NT2/D1 (cell line): Measurements from ENCODE around the gene CDS1.

ENCODE experiments used
- DNase-seq: peaks from one replicate; pipeline ENCODE4 v3.0.0-alpha.2; 2011; ENCODE audit warnings: low read depth, low spot score
- H3K27me3 ChIP-seq: 2 replicates; pipeline ENCODE4 v1.6.0; 2011; ENCODE audit warnings: mild to moderate bottlenecking; ENCODE audit not compliant: insufficient read length, insufficient read depth
- H3K36me3 ChIP-seq: 2 replicates; pipeline ENCODE4 v1.6.1; 2011; ENCODE audit warnings: mild to moderate bottlenecking, low read length, mixed read lengths; ENCODE audit not compliant: insufficient read depth, insufficient read length
- H3K4me1 ChIP-seq: 2 replicates; pipeline ENCODE4 v1.5.1; 2011; ENCODE audit not compliant: insufficient read depth, insufficient read length
- H3K4me3 ChIP-seq: 2 replicates; pipeline ENCODE4 v1.5.1; 2011; ENCODE audit warnings: low read depth; ENCODE audit not compliant: insufficient read length
- H3K9ac ChIP-seq: 2 replicates; pipeline ENCODE4 v1.6.0; 2011; ENCODE audit warnings: low read depth; ENCODE audit not compliant: insufficient read length
- H3K9me3 ChIP-seq: 2 replicates; pipeline ENCODE4 v1.5.1; 2011; ENCODE audit warnings: mild to moderate bottlenecking, low read length; ENCODE audit not compliant: insufficient read depth
- SUZ12 ChIP-seq: IDR thresholded peaks from 2 replicates; pipeline ENCODE4 v1.6.1; 2011; ENCODE audit not compliant: insufficient read length, insufficient read depth; ENCODE audit errors: extremely low read depth
- YY1 ChIP-seq: IDR thresholded peaks from 2 replicates; pipeline ENCODE4 v1.6.1; 2011; ENCODE audit not compliant: insufficient read length, insufficient read depth
- ZNF274 ChIP-seq: IDR thresholded peaks from 2 replicates; pipeline ENCODE4 v1.6.1; 2011; ENCODE audit warnings: mild to moderate bottlenecking, low read depth, low read length

Gene CDS1

GRCh38 chr4:84684361-84684760 is 101.4 kb downstream of the CDS1 start:
- peaks cover 55% of the 10 kb centered on the region for H3K36me3 ChIP-seq
- H3K9ac ChIP-seq, result no peak overlapping the region
- no peaks in the 10 kb centered on the region for H3K27me3 ChIP-seq
- TF ChIP-seq SUZ12 (no peak), ZNF274 (no peak), YY1 (no peak)
- peaks cover 4% of the 10 kb centered on the region for H3K4me1 ChIP-seq
- no peak overlapping the region for H3K4me3 ChIP-seq
- H3K9me3 ChIP-seq, result no peaks in the 10 kb centered on the region
- no peak for DNase-seq

GRCh38 chr4:84685105-84685504 is 102.2 kb downstream of the CDS1 start:
- Histone ChIP-seq H3K27me3 (no peaks in the 10 kb centered on the region), H3K9ac (no peak overlapping the region), H3K4me3 (no peak overlapping the region), H3K4me1 (peaks cover 4% of the 10 kb centered on the region), H3K36me3 (peaks cover 58% of the 10 kb centered on the region), H3K9me3 (no peaks in the 10 kb centered on the region)
- no peak for TF ChIP-seq ZNF274
- no peak for DNase-seq

- Histone ChIP-seq H3K9me3 (no peaks in the 10 kb centered on the region), H3K27me3 (no peaks in the 10 kb centered on the region), H3K9ac (no peak overlapping the region), H3K4me1 (no peaks in the 10 kb centered on the region), H3K36me3 (peaks cover 50% of the 10 kb centered on the region), H3K4me3 (no peak overlapping the region)
- no peak for DNase-seq
- TF ChIP-seq ZNF274 (no peak), YY1 (no peak), SUZ12 (no peak)
These were observed 105.7 kb downstream of the CDS1 start for GRCh38 chr4:84688605-84689004.

GRCh38 chr4:84689197-84689596 is 106.3 kb downstream of the CDS1 start:
- H3K4me1 ChIP-seq, result no peaks in the 10 kb centered on the region

GRCh38 chr4:84690481-84690880 is 107.6 kb downstream of the CDS1 start:
- TF ChIP-seq SUZ12 (no peak), YY1 (no peak), ZNF274 (no peak)
- no peak overlapping the region for H3K4me3 ChIP-seq
- no peak for DNase-seq
- H3K4me1 ChIP-seq, result no peaks in the 10 kb centered on the region
- H3K36me3 ChIP-seq, result peaks cover 54% of the 10 kb centered on the region
- no peaks in the 10 kb centered on the region for H3K9me3 ChIP-seq
- H3K9ac ChIP-seq, result no peak overlapping the region
- no peaks in the 10 kb centered on the region for H3K27me3 ChIP-seq

More at GRCh38 chr4:84689197-84689596, 106.3 kb downstream of the CDS1 start:
- no peak for DNase-seq
- Histone ChIP-seq H3K36me3 (peaks cover 46% of the 10 kb centered on the region), H3K9ac (no peak overlapping the region), H3K9me3 (no peaks in the 10 kb centered on the region), H3K27me3 (no peaks in the 10 kb centered on the region), H3K4me3 (no peak overlapping the region)
- no peak for TF ChIP-seq YY1
- no peak for TF ChIP-seq SUZ12
- no peak for TF ChIP-seq ZNF274

GRCh38 chr4:84691170-84691691 is 108.3 kb downstream of the CDS1 start:
- no peaks in the 10 kb centered on the region for H3K27me3 ChIP-seq
- TF ChIP-seq ZNF274 (no peak), SUZ12 (no peak), YY1 (no peak)
- H3K4me3 ChIP-seq, result no peak overlapping the region
- H3K9me3 ChIP-seq, result no peaks in the 10 kb centered on the region
- no peak overlapping the region for H3K9ac ChIP-seq
- no peaks in the 10 kb centered on the region for H3K4me1 ChIP-seq
- DNase-seq, result no peak
- H3K36me3 ChIP-seq, result peaks cover 60% of the 10 kb centered on the region

- Histone ChIP-seq H3K4me3 (no peak overlapping the region), H3K9me3 (no peaks in the 10 kb centered on the region), H3K9ac (no peak overlapping the region), H3K36me3 (peaks cover 60% of the 10 kb centered on the region), H3K4me1 (no peaks in the 10 kb centered on the region), H3K27me3 (no peaks in the 10 kb centered on the region)
- DNase-seq, result no peak
- TF ChIP-seq YY1 (no peak), ZNF274 (no peak), SUZ12 (no peak)
These were observed 108.9 kb downstream of the CDS1 start for GRCh38 chr4:84691800-84692199.
